ENCODE results near the gene MYH7.
"Not testable (repeated sequence)": the region's sequence is repeated elsewhere in the genome, so short reads cannot be mapped to it uniquely, and the experiment has no call there.

The MYH7 gene

DNA sequence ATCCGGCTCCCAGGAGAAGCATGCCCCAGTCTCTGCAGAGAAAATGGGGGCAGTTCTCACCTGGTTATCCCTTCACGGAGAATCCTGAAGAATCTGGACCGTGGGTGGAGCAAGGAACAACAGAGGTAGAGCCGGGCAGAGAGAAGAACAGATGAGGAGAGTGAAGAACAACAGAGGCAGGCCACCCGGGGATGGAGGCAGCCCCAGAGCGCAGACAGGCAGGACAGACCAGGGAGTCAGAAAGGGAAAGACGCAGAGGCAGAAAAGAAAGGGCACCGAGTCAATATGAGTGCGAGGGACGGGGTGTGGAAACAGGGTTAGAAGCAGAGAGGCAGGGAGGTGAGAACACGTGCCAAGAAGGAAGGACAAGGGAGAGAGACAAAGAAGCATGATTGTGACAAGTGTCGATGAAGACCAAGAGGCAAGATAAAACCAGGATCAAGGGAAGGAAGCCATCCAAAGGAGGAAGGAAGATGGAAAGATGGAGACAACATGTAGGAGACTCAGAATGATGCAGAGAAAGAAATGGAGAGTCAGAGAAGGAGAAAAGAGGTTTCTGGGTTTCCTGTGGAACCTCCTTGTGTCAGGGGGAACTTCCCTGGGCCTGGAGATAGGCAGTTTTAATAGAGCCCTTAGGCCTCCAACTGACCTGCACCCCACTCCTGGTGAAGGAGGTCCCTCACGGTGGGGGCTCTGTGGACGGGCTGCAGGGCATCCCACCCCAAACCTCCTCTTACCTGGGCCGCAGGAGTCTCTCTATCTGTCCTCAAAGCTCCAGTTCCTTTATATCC lies 27.7 kb downstream of the MYH7 start, which contains the start of gene MYH6:
TSS of gene MYH6 (minus strand) at position 758 of the 791 bp plus-strand sequence. CDS start 1,050 bp downstream, outside the sequence.
- DNase-seq (ENCODE audit: low read depth in 2 of 2): no peak

GRCh38 chr14:23406725-23407355 lies 28.6 kb downstream of the MYH7 start:
- no peak for DNase-seq (ENCODE audit: low read depth in 2 of 2)

GRCh38 chr14:23406244-23406643 lies 29.2 kb downstream of the MYH7 start:
- no peak for DNase-seq (ENCODE audit: low read depth in 2 of 2)

GRCh38 chr14:23405516-23406025 lies 29.9 kb downstream of the MYH7 start:
- no peak for DNase-seq (ENCODE audit: low read depth in 2 of 2)

GRCh38 chr14:23405096-23405495 lies 30.4 kb downstream of the MYH7 start:
- no peak for DNase-seq (ENCODE audit: low read depth in 2 of 2)

- no peak for DNase-seq (ENCODE audit: low read depth in 2 of 2)
These were observed 31.0 kb downstream of the MYH7 start for GRCh38 chr14:23404331-23404900.

- no peak for DNase-seq (ENCODE audit: low read depth in 2 of 2)
These were observed 31.6 kb downstream of the MYH7 start for GRCh38 chr14:23403908-23404307.

DNA sequence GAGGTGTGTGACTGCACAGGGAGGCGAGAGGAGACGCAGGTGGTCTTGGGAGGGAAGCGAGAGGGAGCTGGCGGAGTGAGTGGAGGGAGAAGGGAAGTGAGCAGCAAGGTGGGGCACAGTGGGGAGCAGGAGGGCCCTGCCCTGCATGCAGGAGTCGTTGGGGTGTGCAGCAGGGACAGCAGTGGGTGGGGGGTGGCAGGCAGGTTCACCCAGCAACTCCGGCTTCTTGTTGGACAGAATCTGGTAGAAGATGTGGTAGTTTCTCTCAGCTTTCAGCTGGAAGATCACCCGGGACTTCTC lies 32.4 kb downstream of the MYH7 start:
- no peak for DNase-seq (ENCODE audit: low read depth in 2 of 2)

- no peak for DNase-seq (ENCODE audit: low read depth in 2 of 2)
These were observed 32.9 kb downstream of the MYH7 start for GRCh38 chr14:23402296-23403138.

- DNase-seq (ENCODE audit: low read depth in 2 of 2): no peak
These were observed 34.2 kb downstream of the MYH7 start for GRCh38 chr14:23401291-23401690.

DNA sequence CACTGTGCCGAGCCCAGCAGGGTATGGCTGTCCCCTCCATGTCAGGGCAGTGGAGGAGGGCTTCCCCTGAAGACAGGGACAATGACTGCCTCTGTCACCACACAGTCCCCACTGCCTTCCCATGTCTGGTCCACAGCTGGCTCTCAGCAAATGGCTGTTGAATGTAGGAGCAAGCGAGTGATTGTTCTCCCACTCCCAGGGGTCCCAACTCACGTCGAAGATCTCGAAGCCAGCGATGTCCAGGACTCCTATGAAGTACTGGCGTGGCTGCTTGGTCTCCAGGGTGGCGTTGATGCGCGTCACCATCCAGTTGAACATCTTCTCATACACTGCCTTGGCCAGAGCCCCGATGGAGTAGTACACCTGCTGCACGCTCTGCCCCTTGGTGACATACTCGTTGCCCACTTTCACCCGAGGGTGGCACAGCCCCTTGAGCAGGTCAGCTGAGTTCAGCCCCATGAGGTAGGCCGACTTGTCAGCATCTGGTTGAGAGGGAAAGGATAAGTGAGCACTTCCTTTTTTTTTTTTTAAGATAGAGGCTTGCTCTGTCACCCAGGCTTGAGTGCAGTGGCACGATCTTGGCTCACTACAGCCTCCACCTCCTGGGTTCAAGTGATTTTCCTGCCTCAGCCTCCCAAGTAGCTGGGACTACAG lies 34.8 kb downstream of the MYH7 start:
- DNase-seq (ENCODE audit: low read depth in 2 of 2): not testable (repeated sequence)

DNA sequence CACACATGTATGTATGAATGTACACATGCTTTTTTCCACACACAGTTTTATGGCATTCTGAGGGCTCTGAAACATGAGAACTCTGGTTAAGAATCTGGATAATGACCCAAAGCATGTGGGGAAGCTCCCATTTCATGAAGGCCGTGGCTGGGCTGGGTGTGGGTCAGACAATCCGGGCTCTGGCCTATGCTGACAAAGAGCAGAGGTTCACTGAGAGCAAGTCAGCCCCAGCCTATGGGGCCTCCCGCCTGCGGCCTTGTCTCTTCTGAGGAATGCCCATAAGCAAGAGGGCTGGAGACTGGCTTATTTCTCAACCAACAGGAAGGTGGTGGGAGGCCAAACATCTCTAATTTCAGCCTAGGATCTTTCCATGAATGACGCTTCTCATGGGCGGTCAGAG lies 35.9 kb downstream of the MYH7 start:
- no peak for DNase-seq (ENCODE audit: low read depth in 2 of 2)

DNA sequence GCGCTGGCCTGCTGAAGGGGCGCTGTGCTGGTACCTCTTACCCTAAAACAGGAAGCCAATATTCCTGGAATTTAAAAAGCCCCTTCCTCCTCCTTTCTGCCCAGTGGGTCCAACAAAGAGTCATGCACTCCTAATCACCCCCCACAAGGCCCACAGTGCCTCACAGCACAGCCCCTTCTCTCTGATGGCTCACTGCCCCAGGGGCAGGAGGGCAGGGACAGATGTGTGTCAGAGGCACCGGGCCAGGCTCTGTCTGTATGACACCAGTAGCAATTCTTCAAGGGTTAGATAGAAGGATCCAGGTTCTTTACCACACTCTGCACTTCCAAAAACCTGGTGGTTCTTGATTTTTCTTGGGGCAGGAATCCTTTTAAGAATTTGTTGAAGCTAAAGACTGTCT lies 36.3 kb downstream of the MYH7 start:
- no peak for DNase-seq (ENCODE audit: low read depth in 2 of 2)

GRCh38 chr14:23398348-23398747 lies 37.1 kb downstream of the MYH7 start:
- no peak for DNase-seq (ENCODE audit: low read depth in 2 of 2)

- no peak for DNase-seq (ENCODE audit: low read depth in 2 of 2)
These were observed 38.6 kb downstream of the MYH7 start for GRCh38 chr14:23396781-23397407.

- DNase-seq (ENCODE audit: low read depth in 2 of 2): no peak
These were observed 39.3 kb downstream of the MYH7 start for GRCh38 chr14:23396126-23396525.

GRCh38 chr14:23392613-23393012 lies 42.8 kb downstream of the MYH7 start:
- no peak for DNase-seq (ENCODE audit: low read depth in 2 of 2)

DNA sequence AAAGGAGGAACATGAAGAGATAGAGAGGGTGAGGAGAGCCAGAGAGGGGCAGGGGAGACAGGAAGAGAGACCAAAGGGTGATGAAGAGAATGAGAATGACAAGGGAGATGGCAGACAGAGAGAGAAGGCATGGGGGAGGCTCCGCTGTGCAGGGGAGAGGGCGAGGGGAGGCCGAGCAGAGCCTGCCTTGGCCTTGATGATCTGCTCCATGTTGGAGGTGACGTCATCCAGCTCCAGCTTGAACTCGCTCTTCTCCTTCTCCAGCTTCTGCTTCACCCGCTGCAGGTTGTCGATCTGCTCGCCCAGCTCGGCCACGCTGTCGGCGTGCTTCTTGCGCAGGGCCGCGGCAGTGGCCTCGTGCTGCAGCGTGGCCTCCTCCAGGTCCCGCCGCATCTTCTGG lies 45.6 kb downstream of the MYH7 start:
- DNase-seq (ENCODE audit: low read depth in 2 of 2): not testable (repeated sequence)

- DNase-seq (ENCODE audit: low read depth in 2 of 2): no peak
These were observed 46.1 kb downstream of the MYH7 start for GRCh38 chr14:23389396-23389795.

- DNase-seq (ENCODE audit: low read depth in 2 of 2): no peak
These were observed 46.5 kb downstream of the MYH7 start for GRCh38 chr14:23388996-23389395.
